HG03159 (cell line): Measurements from ENCODE around the gene CD28.
A peak's percentile ranks its signal among the peaks of the same experiment; 100 is the strongest.
"Not testable (repeated sequence)": the region's sequence is repeated elsewhere in the genome, so short reads cannot be mapped to it uniquely, and the experiment has no call there.

Experiments used
- ATAC-seq: cut with Tn5 transposase; IDR thresholded peaks from one replicate; pipeline ENCODE4 v1.9.1; 2021; ENCODE audit warnings: mild to moderate bottlenecking, moderate library complexity; ENCODE audit not compliant: unreplicated experiment

CD28 gene

GRCh38 chr2:203781151-203781550 is 74.7 kb downstream of the CD28 start:
- ATAC-seq: no peak

DNA sequence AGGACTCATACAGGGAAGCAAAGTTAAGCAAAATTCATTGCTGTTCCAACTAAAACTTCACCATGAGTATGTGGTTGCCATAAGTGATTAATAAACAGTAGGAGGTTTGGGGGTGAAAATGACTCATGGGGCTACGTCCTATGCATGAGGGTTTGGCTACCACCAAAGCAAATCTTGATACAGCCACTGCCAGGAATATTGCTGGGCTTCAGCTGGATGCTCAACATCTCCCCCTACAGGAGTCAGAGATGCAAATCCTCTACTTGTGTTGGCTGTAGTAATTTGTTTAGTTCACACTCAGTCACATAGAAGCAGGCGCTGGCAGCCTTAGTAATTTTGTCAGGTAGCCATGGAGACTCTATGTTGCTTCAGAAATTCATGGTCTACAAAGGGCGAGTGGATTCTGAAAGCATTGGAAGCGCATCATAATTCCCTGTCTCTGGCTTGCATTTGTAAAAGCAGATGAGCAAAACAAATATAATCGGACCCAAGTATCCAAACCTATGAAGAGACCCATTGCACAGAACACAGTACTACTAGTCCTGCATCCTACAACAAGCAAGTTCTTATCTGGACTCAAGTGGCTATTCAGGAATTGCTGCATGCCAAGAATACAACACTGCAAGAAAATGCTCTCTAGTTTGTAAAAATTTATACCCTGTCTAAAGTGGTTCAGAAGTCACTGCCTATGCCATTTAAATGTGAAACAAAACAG is 76.0 kb downstream of the CD28 start:
- peak; percentile 70 for ATAC-seq

GRCh38 chr2:203783496-203784203 is 77.2 kb downstream of the CD28 start:
- no peak for ATAC-seq

GRCh38 chr2:203784710-203785270 is 78.4 kb downstream of the CD28 start:
- ATAC-seq: not testable (repeated sequence)

- not testable (repeated sequence) for ATAC-seq
These were observed 79.1 kb downstream of the CD28 start for GRCh38 chr2:203785391-203786110.

GRCh38 chr2:203786549-203787351 is 80.3 kb downstream of the CD28 start:
- ATAC-seq: no peak

DNA sequence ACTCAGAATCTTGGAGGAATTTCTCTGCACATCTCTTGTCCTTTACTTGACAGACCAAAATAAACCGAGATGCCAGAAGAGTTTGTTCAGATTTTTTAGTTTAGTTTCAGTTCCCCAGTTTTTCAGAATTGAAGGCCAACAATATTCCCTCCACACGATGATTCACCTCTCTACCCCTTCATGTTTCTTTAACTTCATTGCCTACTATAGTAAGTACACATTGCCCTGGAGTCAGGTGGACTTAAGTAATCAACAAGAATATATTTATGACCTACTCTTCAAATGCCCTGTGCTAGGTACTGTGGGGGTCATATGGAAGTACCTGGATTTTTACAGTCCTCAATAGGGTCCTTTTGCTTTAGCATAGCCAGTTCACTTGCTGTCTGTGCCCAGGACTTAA is 81.5 kb downstream of the CD28 start:
- no peak for ATAC-seq
